Astrocyte (in vitro differentiated cells and primary cell): Measurements from ENCODE around the gene FRY. TPM values are rescaled to one million over a fixed set of nuclear protein-coding genes. Genes with fewer than 3 reads are reported as not detected.

ENCODE experiments used
- DNase-seq: peaks from one replicate; pipeline ENCODE4 v3.0.0-alpha.2; 2010; ENCODE audit warnings: low read depth
- FAIRE-seq: peaks from 2 replicates; lab custom pipeline; 2011; peaks lifted over from hg19 to GRCh38; lab: Jason Lieb, UNC
- H2AFZ ChIP-seq: 2 replicates; pipeline ENCODE4 v1.6.0; 2012; ENCODE audit warnings: low read depth, low read length, inconsistent platforms
- H3K27ac ChIP-seq: 2 replicates; pipeline ENCODE4 v1.5.1; 2011; ENCODE audit warnings: low read depth, low read length, inconsistent platforms
- H3K27me3 ChIP-seq: 2 replicates; pipeline ENCODE4 v1.6.0; 2011; ENCODE audit warnings: low read length, inconsistent platforms; ENCODE audit not compliant: insufficient read depth
- H3K36me3 ChIP-seq: 2 replicates; pipeline ENCODE4 v1.5.1; 2011; ENCODE audit warnings: low read length, inconsistent platforms; ENCODE audit not compliant: insufficient read depth
- H3K4me1 ChIP-seq: 2 replicates; pipeline ENCODE4 v1.5.1; 2011; ENCODE audit warnings: low read length, inconsistent platforms; ENCODE audit not compliant: insufficient read depth
- H3K4me2 ChIP-seq: 2 replicates; pipeline ENCODE4 v1.6.0; 2012; ENCODE audit warnings: low read length, inconsistent platforms
- H3K4me3 ChIP-seq: 2 replicates; pipeline ENCODE4 v1.5.1; 2011; ENCODE audit warnings: low read depth, mild to moderate bottlenecking, low read length, inconsistent platforms; ENCODE audit not compliant: insufficient read depth
- H3K79me2 ChIP-seq: 2 replicates; pipeline ENCODE4 v1.6.0; 2012; ENCODE audit warnings: mild to moderate bottlenecking, low read length, inconsistent platforms; ENCODE audit not compliant: insufficient read depth
- H3K9ac ChIP-seq: 2 replicates; pipeline ENCODE4 v1.6.0; 2012; ENCODE audit warnings: mild to moderate bottlenecking, low read length, inconsistent platforms
- H3K9me3 ChIP-seq: 2 replicates; pipeline ENCODE4 v1.5.1; 2012; ENCODE audit warnings: low read depth, mild to moderate bottlenecking, low read length, inconsistent platforms; ENCODE audit not compliant: insufficient read depth
- H4K20me1 ChIP-seq: 2 replicates; pipeline ENCODE4 v1.6.0; 2012; ENCODE audit warnings: low read length, inconsistent platforms; ENCODE audit not compliant: insufficient read depth
- H3K27ac Mint-ChIP-seq: one replicate; pipeline ENCODE4 v1.8.0; 2021; ENCODE audit warnings: mild to moderate bottlenecking, mixed read lengths; ENCODE audit not compliant: unreplicated experiment
- H3K27me3 Mint-ChIP-seq: one replicate; pipeline ENCODE4 v1.8.0; 2021; ENCODE audit warnings: low read depth, mixed read lengths; ENCODE audit not compliant: unreplicated experiment
- H3K36me3 Mint-ChIP-seq: one replicate; pipeline ENCODE4 v1.8.0; 2021; ENCODE audit warnings: low read depth, mixed read lengths; ENCODE audit not compliant: unreplicated experiment
- H3K4me1 Mint-ChIP-seq: one replicate; pipeline ENCODE4 v1.8.0; 2021; ENCODE audit warnings: low read depth, mixed read lengths; ENCODE audit not compliant: unreplicated experiment
- H3K4me3 Mint-ChIP-seq: one replicate; pipeline ENCODE4 v1.8.0; 2021; ENCODE audit warnings: mild to moderate bottlenecking, moderate library complexity, mixed read lengths; ENCODE audit not compliant: unreplicated experiment
- H3K9me3 Mint-ChIP-seq: one replicate; pipeline ENCODE4 v1.8.0; 2021; ENCODE audit warnings: mild to moderate bottlenecking, mixed read lengths; ENCODE audit not compliant: unreplicated experiment
- EZH2 ChIP-seq: IDR thresholded peaks from 2 replicates; pipeline ENCODE4 v1.6.1; 2012; ENCODE audit warnings: mild to moderate bottlenecking, low read length, inconsistent platforms; ENCODE audit not compliant: insufficient read depth
- total RNA-seq: library from RNA; stranded (reverse); gene quantifications from 2 replicates; pipeline ENCODE4 v1.2.1, GENCODE V29; 2021
- TF ChIP-seq, protein P1 (sequence below): IDR thresholded peaks from 2 replicates; pipeline ENCODE4 v1.5.1; 2011; ENCODE audit warnings: low read depth, mild to moderate bottlenecking, inconsistent platforms, low read length, moderate library complexity; ENCODE audit not compliant: insufficient read depth

Gene FRY
- total RNA-seq, 1 donor from 2014 or later = 4.6 TPM

DNA sequence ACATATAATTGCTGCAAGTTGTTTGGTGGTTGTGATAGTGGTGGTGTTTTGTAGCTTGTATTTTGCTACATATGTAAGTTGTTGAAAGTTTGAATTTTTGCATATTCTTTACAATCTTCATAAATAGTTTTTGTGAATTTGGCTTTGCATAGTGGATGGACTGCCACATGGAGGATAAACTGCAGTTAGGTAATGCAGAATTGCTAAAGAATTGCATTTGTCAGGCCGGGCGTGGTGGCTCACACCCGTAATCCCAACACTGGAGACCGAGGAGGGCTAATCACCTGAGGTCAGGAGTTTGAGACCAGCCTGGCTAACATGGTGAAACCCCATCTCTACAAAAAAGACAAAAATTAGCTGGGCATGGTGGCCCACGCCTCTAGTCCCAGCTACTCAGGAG is 171.6 kb downstream of the FRY start:
- H3K4me3 Mint-ChIP-seq = no peak overlapping the region
- Histone ChIP-seq H3K27me3 (no peaks in the 10 kb centered on the region), H3K79me2 (no peaks in the 10 kb centered on the region), H3K27ac (no peak overlapping the region), H3K9ac (no peak overlapping the region), H2AFZ (no peak overlapping the region), H4K20me1 (no peaks in the 10 kb centered on the region), H3K36me3 (no peaks in the 10 kb centered on the region), H3K4me1 (no peaks in the 10 kb centered on the region), H3K9me3 (no peaks in the 10 kb centered on the region), H3K4me2 (no peak overlapping the region), H3K4me3 (no peak overlapping the region)
- FAIRE-seq = no peak
- TF ChIP-seq, protein P1, sequence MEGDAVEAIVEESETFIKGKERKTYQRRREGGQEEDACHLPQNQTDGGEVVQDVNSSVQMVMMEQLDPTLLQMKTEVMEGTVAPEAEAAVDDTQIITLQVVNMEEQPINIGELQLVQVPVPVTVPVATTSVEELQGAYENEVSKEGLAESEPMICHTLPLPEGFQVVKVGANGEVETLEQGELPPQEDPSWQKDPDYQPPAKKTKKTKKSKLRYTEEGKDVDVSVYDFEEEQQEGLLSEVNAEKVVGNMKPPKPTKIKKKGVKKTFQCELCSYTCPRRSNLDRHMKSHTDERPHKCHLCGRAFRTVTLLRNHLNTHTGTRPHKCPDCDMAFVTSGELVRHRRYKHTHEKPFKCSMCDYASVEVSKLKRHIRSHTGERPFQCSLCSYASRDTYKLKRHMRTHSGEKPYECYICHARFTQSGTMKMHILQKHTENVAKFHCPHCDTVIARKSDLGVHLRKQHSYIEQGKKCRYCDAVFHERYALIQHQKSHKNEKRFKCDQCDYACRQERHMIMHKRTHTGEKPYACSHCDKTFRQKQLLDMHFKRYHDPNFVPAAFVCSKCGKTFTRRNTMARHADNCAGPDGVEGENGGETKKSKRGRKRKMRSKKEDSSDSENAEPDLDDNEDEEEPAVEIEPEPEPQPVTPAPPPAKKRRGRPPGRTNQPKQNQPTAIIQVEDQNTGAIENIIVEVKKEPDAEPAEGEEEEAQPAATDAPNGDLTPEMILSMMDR = no peak
- TF ChIP-seq EZH2 = no peak
- no peaks in the 10 kb centered on the region for H3K9me3 Mint-ChIP-seq
- DNase-seq = no peak
- peaks cover 9% of the 10 kb centered on the region for H3K4me1 Mint-ChIP-seq
- no peaks in the 10 kb centered on the region for H3K27me3 Mint-ChIP-seq
- H3K36me3 Mint-ChIP-seq = no peaks in the 10 kb centered on the region
- no peak overlapping the region for H3K27ac Mint-ChIP-seq

DNA sequence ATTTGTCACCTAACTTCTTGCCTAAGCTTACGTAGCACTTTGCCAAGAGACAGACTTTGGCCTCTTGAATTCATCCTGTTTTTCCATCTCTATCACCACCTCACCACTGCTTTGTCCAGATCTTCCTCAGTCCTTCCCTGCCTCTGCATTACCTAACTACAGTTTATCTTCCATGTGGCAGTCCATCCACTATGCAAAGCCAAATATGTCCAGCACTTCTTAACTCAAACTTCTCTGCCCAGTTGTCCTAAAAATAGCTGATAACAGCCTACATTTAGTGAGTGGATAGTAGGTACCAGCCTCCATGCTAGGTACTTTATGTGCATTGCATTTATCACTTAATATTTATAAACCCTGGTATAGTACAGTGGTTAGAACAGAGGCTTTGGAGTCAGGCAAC is 172.2 kb downstream of the FRY start:
- Histone ChIP-seq H4K20me1 (no peaks in the 10 kb centered on the region), H3K4me3 (no peak overlapping the region), H3K9ac (no peak overlapping the region), H3K27me3 (no peaks in the 10 kb centered on the region), H2AFZ (no peak overlapping the region), H3K79me2 (no peaks in the 10 kb centered on the region), H3K36me3 (no peaks in the 10 kb centered on the region), H3K9me3 (no peaks in the 10 kb centered on the region), H3K27ac (no peak overlapping the region), H3K4me2 (no peak overlapping the region), H3K4me1 (no peaks in the 10 kb centered on the region)
- Mint-ChIP-seq H3K9me3 (no peaks in the 10 kb centered on the region), H3K27me3 (no peaks in the 10 kb centered on the region), H3K27ac (no peak overlapping the region), H3K4me3 (no peak overlapping the region), H3K36me3 (no peaks in the 10 kb centered on the region), H3K4me1 (peaks cover 9% of the 10 kb centered on the region)
- DNase-seq (no peak), FAIRE-seq (no peak)
- TF ChIP-seq EZH2 = no peak
- TF ChIP-seq, protein P1 = no peak

DNA sequence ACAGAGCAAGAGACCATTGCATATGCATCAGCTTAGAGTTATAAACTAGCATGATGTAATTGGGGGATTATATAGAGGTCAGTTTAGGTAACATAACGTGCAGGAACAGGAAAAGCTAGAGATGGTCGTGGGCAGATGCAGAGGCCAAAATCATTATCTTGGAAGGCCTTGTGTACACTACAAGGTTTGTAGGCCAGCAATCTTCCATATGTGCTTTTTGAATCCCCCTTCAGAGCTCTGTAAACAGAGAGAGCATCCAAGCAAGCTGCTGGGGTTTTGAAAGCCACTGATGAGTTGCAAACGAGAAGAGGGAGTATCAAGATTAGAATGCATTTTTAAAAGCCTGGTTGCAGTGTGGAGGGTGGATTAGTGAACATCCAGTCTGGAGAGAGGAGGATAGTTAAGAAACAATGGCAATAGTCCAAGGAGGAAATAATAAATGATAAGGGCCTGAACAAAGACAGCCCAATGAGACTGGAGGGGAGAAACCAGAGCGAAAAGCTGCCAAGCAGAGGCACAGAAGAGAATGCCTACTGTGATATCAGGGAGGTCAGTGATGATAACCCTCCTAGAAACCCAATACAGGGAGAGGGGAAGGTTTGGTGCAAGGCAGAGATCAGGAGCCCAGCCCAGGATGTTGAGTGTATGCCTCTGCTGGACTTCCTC is 174.0 kb downstream of the FRY start:
- no peaks in the 10 kb centered on the region for H3K36me3 ChIP-seq
- no peak overlapping the region for H3K4me3 ChIP-seq
- DNase-seq (no peak), FAIRE-seq (no peak)
- H3K4me2 ChIP-seq = no peak overlapping the region
- no peak overlapping the region for H3K4me3 Mint-ChIP-seq
- H2AFZ ChIP-seq = no peak overlapping the region
- no peaks in the 10 kb centered on the region for H3K9me3 ChIP-seq
- no peaks in the 10 kb centered on the region for H3K27me3 Mint-ChIP-seq
- H3K9ac ChIP-seq = no peak overlapping the region
- H3K4me1 ChIP-seq = no peaks in the 10 kb centered on the region
- TF ChIP-seq EZH2 = no peak
- TF ChIP-seq, protein P1 = no peak
- H3K27ac Mint-ChIP-seq = no peak overlapping the region
- H3K79me2 ChIP-seq = no peaks in the 10 kb centered on the region
- H3K27ac ChIP-seq = no peak overlapping the region
- no peaks in the 10 kb centered on the region for H4K20me1 ChIP-seq
- H3K4me1 Mint-ChIP-seq = peaks cover 14% of the 10 kb centered on the region
- H3K27me3 ChIP-seq = no peaks in the 10 kb centered on the region
- H3K9me3 Mint-ChIP-seq = no peaks in the 10 kb centered on the region
- no peaks in the 10 kb centered on the region for H3K36me3 Mint-ChIP-seq
